ENCODE results near the gene PPIL1. TPM values are rescaled to one million over a fixed set of nuclear protein-coding genes. Genes with fewer than 3 reads are reported as not detected.
A peak's percentile ranks its signal among the peaks of the same experiment; 100 is the strongest.

PPIL1 gene
- total and polyA plus RNA-seq, 2 of the 8 experiments (the other 6 are each of a cell fraction or from before 2014, with no cell fraction given), result 83.7 to 86.5 TPM

GRCh38 chr6:36874443-36875249, at the start of gene PPIL1 (continued):
- TF ChIP-seq SRF (IDR thresholded peaks at IDR 0.05; ENCODE audit: low read depth, low read length) (peak; percentile 38; the same call in 1 of the 2 replicates), FOSL1 (IDR thresholded peaks at IDR 0.05; ENCODE audit: insufficient read depth, low read depth, low read length) (no peak), SIN3A (conservative IDR thresholded peaks at IDR 0.05 in 1 of 2, IDR thresholded peaks at IDR 0.05 in 1 of 2; ENCODE audit: low read depth in 1 of 2, low read length in 2 of 2) (peak; percentile 40 to 71; a peak in 1 of 4 replicates), USF2 (IDR thresholded peaks at IDR 0.05; ENCODE audit: low read length) (no peak)
